HEK293 (cell line): ENCODE data around the gene B3GALT5.

Experiments used
- BCL11A ChIP-seq: fragments of 450-650 bp; formaldehyde crosslinking; IDR thresholded peaks from 2 replicates; pipeline ENCODE4 v1.5.1; 2016; ENCODE audit warnings: low read depth, missing biosample characterization, missing genetic modification characterization
- KLF9 ChIP-seq: fragments of 450-650 bp; formaldehyde crosslinking; IDR thresholded peaks from 2 replicates; pipeline ENCODE4 v1.5.1; 2016; ENCODE audit warnings: missing biosample characterization, missing genetic modification characterization, low read depth
- ZBTB7A ChIP-seq: fragments of 450-650 bp; formaldehyde crosslinking; IDR thresholded peaks from 2 replicates; pipeline ENCODE4 v1.5.1; 2016; ENCODE audit warnings: low read depth, missing biosample characterization, missing genetic modification characterization
- ZNF184 ChIP-seq: fragments of 450-650 bp; IDR thresholded peaks from 2 replicates; pipeline ENCODE4 v1.5.1; 2018; ENCODE audit warnings: missing biosample characterization, mild to moderate bottlenecking, missing genetic modification characterization
- ZNF24 ChIP-seq: fragments of 450-650 bp; formaldehyde crosslinking; IDR thresholded peaks from 2 replicates; pipeline ENCODE4 v1.5.1; 2016; ENCODE audit warnings: missing biosample characterization, missing genetic modification characterization
- ZNF335 ChIP-seq: fragments of 450-650 bp; formaldehyde crosslinking; conservative IDR thresholded peaks from 2 replicates; pipeline ENCODE4 v1.5.1; 2016; ENCODE audit warnings: missing biosample characterization, missing genetic modification characterization
- ZNF350 ChIP-seq: fragments of 450-650 bp; formaldehyde crosslinking; IDR thresholded peaks from 2 replicates; pipeline ENCODE4 v1.5.0; 2017; ENCODE audit warnings: missing biosample characterization, mild to moderate bottlenecking, missing genetic modification characterization
- ZNF473 ChIP-seq: fragments of 450-650 bp; formaldehyde crosslinking; IDR thresholded peaks from 2 replicates; pipeline ENCODE4 v1.5.1; 2017; ENCODE audit warnings: missing biosample characterization, missing genetic modification characterization
- TF ChIP-seq, protein P1 (sequence below): fragments of 450-650 bp; formaldehyde crosslinking; IDR thresholded peaks from 2 replicates; pipeline ENCODE4 v1.5.1; 2016; ENCODE audit warnings: missing biosample characterization, missing genetic modification characterization
- TF ChIP-seq, protein P2 (sequence below): fragments of 450-650 bp; formaldehyde crosslinking; IDR thresholded peaks from 2 replicates; pipeline ENCODE4 v1.5.1; 2016; ENCODE audit warnings: missing biosample characterization, missing genetic modification characterization
- TF ChIP-seq, protein P3 (sequence below): IDR thresholded peaks from 2 replicates; pipeline ENCODE4 v1.6.1; 2011; ENCODE audit warnings: mild to moderate bottlenecking, low read depth, low read length, borderline replicate concordance

DNA sequence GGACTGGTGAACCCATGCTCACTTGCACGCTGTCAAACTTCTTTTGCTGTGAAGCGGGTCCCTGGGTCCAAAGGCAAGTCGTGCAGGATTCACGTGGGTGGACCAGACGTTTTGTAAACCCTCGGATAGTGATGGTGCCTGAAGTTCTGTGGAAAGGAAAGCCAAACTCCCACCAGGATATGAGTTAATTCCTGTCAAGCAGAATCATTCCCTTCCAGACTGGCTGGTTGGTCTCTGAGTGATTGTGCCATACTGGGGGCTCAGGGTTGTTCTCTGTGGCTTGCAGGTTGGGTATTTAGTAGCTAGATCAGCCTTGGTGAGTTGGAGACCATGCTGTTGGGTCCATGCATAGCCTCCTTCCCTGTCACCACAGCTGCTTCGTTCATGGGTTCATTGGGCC lies 99.5 kb downstream of the B3GALT5 start:
- no peak for TF ChIP-seq ZBTB7A (tag by site-specific recombination)
- no peak for TF ChIP-seq BCL11A
- TF ChIP-seq ZNF473 (tag by site-specific recombination) = no peak
- TF ChIP-seq, protein P1, sequence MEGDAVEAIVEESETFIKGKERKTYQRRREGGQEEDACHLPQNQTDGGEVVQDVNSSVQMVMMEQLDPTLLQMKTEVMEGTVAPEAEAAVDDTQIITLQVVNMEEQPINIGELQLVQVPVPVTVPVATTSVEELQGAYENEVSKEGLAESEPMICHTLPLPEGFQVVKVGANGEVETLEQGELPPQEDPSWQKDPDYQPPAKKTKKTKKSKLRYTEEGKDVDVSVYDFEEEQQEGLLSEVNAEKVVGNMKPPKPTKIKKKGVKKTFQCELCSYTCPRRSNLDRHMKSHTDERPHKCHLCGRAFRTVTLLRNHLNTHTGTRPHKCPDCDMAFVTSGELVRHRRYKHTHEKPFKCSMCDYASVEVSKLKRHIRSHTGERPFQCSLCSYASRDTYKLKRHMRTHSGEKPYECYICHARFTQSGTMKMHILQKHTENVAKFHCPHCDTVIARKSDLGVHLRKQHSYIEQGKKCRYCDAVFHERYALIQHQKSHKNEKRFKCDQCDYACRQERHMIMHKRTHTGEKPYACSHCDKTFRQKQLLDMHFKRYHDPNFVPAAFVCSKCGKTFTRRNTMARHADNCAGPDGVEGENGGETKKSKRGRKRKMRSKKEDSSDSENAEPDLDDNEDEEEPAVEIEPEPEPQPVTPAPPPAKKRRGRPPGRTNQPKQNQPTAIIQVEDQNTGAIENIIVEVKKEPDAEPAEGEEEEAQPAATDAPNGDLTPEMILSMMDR (tag by site-specific recombination) = no peak
- TF ChIP-seq ZNF24 (tag by site-specific recombination) = no peak
- TF ChIP-seq ZNF335 (tag by site-specific recombination) = no peak
- no peak for TF ChIP-seq KLF9 (tag by site-specific recombination)
- TF ChIP-seq ZNF184 (tag by site-specific recombination) = no peak
- TF ChIP-seq ZNF350 (tag by site-specific recombination) = no peak
- TF ChIP-seq, protein P2, sequence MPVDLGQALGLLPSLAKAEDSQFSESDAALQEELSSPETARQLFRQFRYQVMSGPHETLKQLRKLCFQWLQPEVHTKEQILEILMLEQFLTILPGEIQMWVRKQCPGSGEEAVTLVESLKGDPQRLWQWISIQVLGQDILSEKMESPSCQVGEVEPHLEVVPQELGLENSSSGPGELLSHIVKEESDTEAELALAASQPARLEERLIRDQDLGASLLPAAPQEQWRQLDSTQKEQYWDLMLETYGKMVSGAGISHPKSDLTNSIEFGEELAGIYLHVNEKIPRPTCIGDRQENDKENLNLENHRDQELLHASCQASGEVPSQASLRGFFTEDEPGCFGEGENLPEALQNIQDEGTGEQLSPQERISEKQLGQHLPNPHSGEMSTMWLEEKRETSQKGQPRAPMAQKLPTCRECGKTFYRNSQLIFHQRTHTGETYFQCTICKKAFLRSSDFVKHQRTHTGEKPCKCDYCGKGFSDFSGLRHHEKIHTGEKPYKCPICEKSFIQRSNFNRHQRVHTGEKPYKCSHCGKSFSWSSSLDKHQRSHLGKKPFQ (tag by site-specific recombination) = no peak
- TF ChIP-seq, protein P3, sequence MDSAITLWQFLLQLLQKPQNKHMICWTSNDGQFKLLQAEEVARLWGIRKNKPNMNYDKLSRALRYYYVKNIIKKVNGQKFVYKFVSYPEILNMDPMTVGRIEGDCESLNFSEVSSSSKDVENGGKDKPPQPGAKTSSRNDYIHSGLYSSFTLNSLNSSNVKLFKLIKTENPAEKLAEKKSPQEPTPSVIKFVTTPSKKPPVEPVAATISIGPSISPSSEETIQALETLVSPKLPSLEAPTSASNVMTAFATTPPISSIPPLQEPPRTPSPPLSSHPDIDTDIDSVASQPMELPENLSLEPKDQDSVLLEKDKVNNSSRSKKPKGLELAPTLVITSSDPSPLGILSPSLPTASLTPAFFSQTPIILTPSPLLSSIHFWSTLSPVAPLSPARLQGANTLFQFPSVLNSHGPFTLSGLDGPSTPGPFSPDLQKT = no peak
